HCT116 (cell line): ENCODE results near the gene HOXD13. TPM values are rescaled to one million over a fixed set of nuclear protein-coding genes. Genes with fewer than 3 reads are reported as not detected.

Experiments used
- ATAC-seq: fragments of 200-7000 bp; cut with Tn5 transposase; 2 replicates; pipeline ENCODE4 v1.9.1; 2020; ENCODE audit warnings: mild to moderate bottlenecking, moderate library complexity
- BruUV-seq: library from RNA; stranded (reverse); fragments of 400-500 nt; replicated peaks from 2 replicates; lab custom pipeline; 2021; lab: Mats Ljungman, UMichigan
- CTCF ChIA-PET: fragments of 300-600 bp; sonication (Branson Sonifier 250); formaldehyde crosslinking; loops from one replicate; lab custom pipeline; 2021; ENCODE audit warnings: antibody characterized with exemption; lab: Charles Lee
- POLR2A ChIA-PET: fragments of 300-600, 350-600 bp; sonication (Branson Sonifier 250); formaldehyde crosslinking; loops from one replicate; lab custom pipeline; 2021; ENCODE audit warnings: antibody characterized with exemption; lab: Charles Lee
- RAD21 ChIA-PET, 2 experiments: fragments of 300-600 bp; sonication (Branson Sonifier 250); formaldehyde crosslinking; loops; one replicate each; lab custom pipeline; 2023; ENCODE audit warnings: low total read pairs in 2 of 2; ENCODE audit not compliant: uncharacterized antibody in 2 of 2, unreplicated experiment in 2 of 2, low non-redundant PET in 1 of 2; lab: Charles Lee
- DNase-seq: peaks from one replicate; pipeline ENCODE4 v3.0.0-alpha.2; 2010; ENCODE audit warnings: low read depth, low spot score
- H2AFZ ChIP-seq: fragments of 200-600 bp; shearing (Covaris generic), sonication (generic); 2 replicates; pipeline ENCODE4 v1.6.1; 2017; ENCODE audit warnings: low read depth, mixed run types, mixed read lengths, antibody characterized with exemption, low read length; ENCODE audit not compliant: poor library complexity, severe bottlenecking
- H3K27ac ChIP-seq: 2 replicates; pipeline ENCODE4 v1.5.1; 2012; ENCODE audit warnings: low read depth, low read length
- H3K27me3 ChIP-seq: fragments of 200-600 bp; sonication (generic); 2 replicates; pipeline ENCODE4 v1.6.1; 2016; ENCODE audit warnings: mixed run types, low read length, mixed read lengths; ENCODE audit not compliant: insufficient read depth
- H3K36me3 ChIP-seq, 2 experiments: fragments of 200-500 bp in 1 of 2; fragments of 200-600 bp in 1 of 2; sonication (Bioruptor generic) in 1 of 2; sonication (generic) in 1 of 2; 2 replicates each; pipeline versions ENCODE4 v1.5.1 to v1.6.1; 2014 to 2016; ENCODE audit warnings: low read length in 2 of 2, inconsistent platforms in 1 of 2, mixed read lengths in 1 of 2, mixed run types in 1 of 2; ENCODE audit not compliant: insufficient read depth in 2 of 2, control insufficient read depth in 1 of 2
- H3K4me1 ChIP-seq, 2 experiments: fragments of 200-600 bp in 1 of 2; sonication (generic) in 1 of 2; 2 replicates each; pipeline versions ENCODE4 v1.5.1 to v1.6.1; 2012 to 2017; ENCODE audit warnings: low read length in 2 of 2, inconsistent platforms in 1 of 2, mild to moderate bottlenecking in 1 of 2, mixed read lengths in 1 of 2, mixed run types in 1 of 2, moderate library complexity in 1 of 2; ENCODE audit not compliant: insufficient read depth in 2 of 2, control insufficient read depth in 1 of 2
- H3K4me2 ChIP-seq: fragments of 200-600 bp; sonication (generic); 2 replicates; pipeline ENCODE4 v1.6.1; 2017; ENCODE audit warnings: mixed run types, low read length, mixed read lengths
- H3K4me3 ChIP-seq, 2 experiments: fragments of 200-600 bp in 1 of 2; sonication (generic) in 1 of 2; replicated peaks in 1 of 2; 2 replicates each; pipeline ENCODE4 v1.5.1; 2011 to 2016; ENCODE audit warnings: low read length in 2 of 2, control low read depth in 1 of 2, low read depth in 1 of 2, mild to moderate bottlenecking in 1 of 2, mixed read lengths in 1 of 2, mixed run types in 1 of 2
- H3K79me2 ChIP-seq: fragments of 200-600 bp; sonication (generic); 2 replicates; pipeline ENCODE4 v1.6.1; 2017; ENCODE audit warnings: mild to moderate bottlenecking, mixed run types, low read length, moderate library complexity, mixed read lengths; ENCODE audit not compliant: insufficient read depth
- H3K9ac ChIP-seq: fragments of 200-600 bp; sonication (generic); 2 replicates; pipeline ENCODE4 v1.6.1; 2016; ENCODE audit warnings: low read length, mixed read lengths
- H3K9me2 ChIP-seq: fragments of 200-600 bp; sonication (generic), shearing (Covaris generic); 2 replicates; pipeline ENCODE4 v1.6.1; 2017; ENCODE audit warnings: mixed run types, mild to moderate bottlenecking, moderate library complexity; ENCODE audit not compliant: insufficient read depth
- H3K9me3 ChIP-seq, 2 experiments: fragments of 200-500 bp in 1 of 2; fragments of 200-600 bp in 1 of 2; sonication (Bioruptor generic) in 1 of 2; sonication (generic) in 1 of 2; 2 replicates each; pipeline ENCODE4 v1.6.1; 2014 to 2017; ENCODE audit warnings: low read length in 2 of 2, mixed read lengths in 2 of 2, inconsistent platforms in 1 of 2, low read depth in 1 of 2, mild to moderate bottlenecking in 1 of 2, mixed run types in 1 of 2, moderate library complexity in 1 of 2; ENCODE audit not compliant: control insufficient read depth in 1 of 2, insufficient read depth in 1 of 2
- H4K20me1 ChIP-seq: fragments of 200-600 bp; sonication (generic), shearing (Covaris generic); 2 replicates; pipeline ENCODE4 v1.6.1; 2017; ENCODE audit warnings: mixed run types, mild to moderate bottlenecking, moderate library complexity; ENCODE audit not compliant: insufficient read depth
- ATF3 ChIP-seq: IDR thresholded peaks from 2 replicates; pipeline ENCODE4 v1.6.1; 2012
- CBX3 ChIP-seq: IDR thresholded peaks from 2 replicates; pipeline ENCODE4 v1.6.1; 2012; ENCODE audit warnings: low read depth
- CEBPB ChIP-seq: IDR thresholded peaks from 2 replicates; pipeline ENCODE4 v1.6.1; 2012; ENCODE audit warnings: low read depth
- EGR1 ChIP-seq: IDR thresholded peaks from 2 replicates; pipeline ENCODE4 v1.6.1; 2012; ENCODE audit warnings: low read depth
- ELF1 ChIP-seq: IDR thresholded peaks from 2 replicates; pipeline ENCODE4 v1.6.1; 2012; ENCODE audit warnings: low read depth, borderline replicate concordance
- EZH2 ChIP-seq: fragments of 200-600 bp; sonication (generic); IDR thresholded peaks from 2 replicates; pipeline ENCODE4 v1.6.1; 2017; ENCODE audit warnings: antibody characterized with exemption, mixed run types
- EZH2phosphoT487 ChIP-seq: fragments of 200-600 bp; IDR thresholded peaks from 2 replicates; pipeline ENCODE4 v1.6.1; 2018; ENCODE audit warnings: antibody characterized with exemption, borderline replicate concordance
- FOSL1 ChIP-seq: IDR thresholded peaks from 2 replicates; pipeline ENCODE4 v1.6.1; 2012; ENCODE audit warnings: low read depth
- JUND ChIP-seq: IDR thresholded peaks from 2 replicates; pipeline ENCODE4 v1.6.1; 2012
- POLR2A ChIP-seq: IDR thresholded peaks from 2 replicates; pipeline ENCODE4 v1.7.0; 2011; ENCODE audit warnings: borderline replicate concordance; ENCODE audit not compliant: insufficient read depth, insufficient read length; ENCODE audit errors: extremely low read depth
- POLR2AphosphoS5 ChIP-seq: IDR thresholded peaks from 2 replicates; pipeline ENCODE4 v1.6.1; 2011; ENCODE audit warnings: mild to moderate bottlenecking, low read depth, low read length, moderate library complexity
- RAD21 ChIP-seq: IDR thresholded peaks from 2 replicates; pipeline ENCODE4 v1.6.1; 2012; ENCODE audit warnings: low read depth, mild to moderate bottlenecking
- SIN3A ChIP-seq: IDR thresholded peaks from 2 replicates; pipeline ENCODE4 v1.6.1; 2012; ENCODE audit warnings: low read depth
- SP1 ChIP-seq: IDR thresholded peaks from 2 replicates; pipeline ENCODE4 v1.6.1; 2012; ENCODE audit warnings: low read depth
- SRF ChIP-seq: IDR thresholded peaks from 2 replicates; pipeline ENCODE4 v1.6.1; 2012; ENCODE audit warnings: low read depth
- YY1 ChIP-seq: IDR thresholded peaks from 2 replicates; pipeline ENCODE4 v1.6.1; 2011; ENCODE audit warnings: low read length, low read depth, moderate library complexity, mild to moderate bottlenecking; ENCODE audit not compliant: insufficient replicate concordance; ENCODE audit errors: extremely low read depth
- intact Hi-C: fragments of 100-400 bp; cut with micrococcal nuclease; formaldehyde crosslinking; loops from 2 replicates; pipeline ENCODE4 v1.10.0; 2022
- total RNA-seq: library from RNA; stranded (reverse); gene quantifications from one replicate; pipeline ENCODE4 v1.2.1, GENCODE V29; 2021; ENCODE audit not compliant: unreplicated experiment

Gene HOXD13
- total RNA-seq, 1 experiment from 2014 or later = not detected

- CTCF ChIA-PET = no interaction called here
- no TSS peak for BruUV-seq
- no peaks in the 10 kb centered on the region for H3K9me3 ChIP-seq
- POLR2A ChIA-PET = no interaction called here
- H3K4me2 ChIP-seq = no peak overlapping the region
- ATAC-seq = no peak
- intact Hi-C loops = no loop called here
- H3K27ac ChIP-seq = no peak overlapping the region
- no peak for DNase-seq
- H3K4me3 ChIP-seq = no peak overlapping the region
- TF ChIP-seq SP1 = no peak
- TF ChIP-seq ELF1 = no peak
- TF ChIP-seq CBX3 = no peak
- TF ChIP-seq ATF3 = no peak
- no peak for TF ChIP-seq EZH2
- no peak for TF ChIP-seq YY1
- no peak for TF ChIP-seq SIN3A
- no peak for TF ChIP-seq EZH2phosphoT487
- TF ChIP-seq JUND = no peak
- no peak for TF ChIP-seq EGR1
- TF ChIP-seq POLR2A = no peak
- no peak for TF ChIP-seq FOSL1
- TF ChIP-seq POLR2AphosphoS5 = no peak
- TF ChIP-seq RAD21 = no peak
- no peak for TF ChIP-seq CEBPB
- no peak for TF ChIP-seq SRF
- TF ChIP-seq, all 23 proteins: peak for 0
- Histone ChIP-seq H3K9me2 (no peaks in the 10 kb centered on the region), H3K27me3 (no peaks in the 10 kb centered on the region), H4K20me1 (no peaks in the 10 kb centered on the region), H3K36me3 (no peaks in the 10 kb centered on the region), H3K9ac (no peak overlapping the region), H2AFZ (no peak overlapping the region), H3K4me1 (no peaks in the 10 kb centered on the region), H3K79me2 (no peaks in the 10 kb centered on the region)
- RAD21 ChIA-PET = no interaction called here
These were observed 20.2 kb upstream of the HOXD13 start for GRCh38 chr2:176072292-176072669.
